Measurements from ENCODE around the gene DENND1A. TPM values are rescaled to one million over a fixed set of nuclear protein-coding genes. Genes with fewer than 3 reads are reported as not detected.

The DENND1A gene
- total RNA-seq, 1 donor from 2014 or later: 37.3 TPM

DNA sequence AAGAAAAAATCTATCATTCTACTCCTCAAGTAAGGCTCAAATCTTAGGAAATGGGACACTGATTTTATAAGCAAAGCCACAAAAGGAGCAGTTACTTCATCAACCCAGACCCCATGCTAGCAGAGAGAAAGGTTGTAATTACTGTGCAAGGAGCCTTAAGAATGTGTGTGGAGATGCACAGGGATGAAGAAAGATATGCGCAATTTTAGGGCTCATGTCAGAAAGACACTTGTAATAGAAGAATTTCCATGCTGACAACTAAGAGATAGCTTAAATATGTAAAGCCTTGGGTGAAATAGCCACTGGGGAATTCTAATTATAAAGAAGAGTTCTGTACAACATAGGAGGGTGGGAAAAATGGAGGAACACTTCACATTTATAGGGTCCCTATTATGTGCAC, 432.1 kb downstream of the DENND1A start:
- Histone ChIP-seq H3K4me3 (no peak overlapping the region), H3K4me1 (no peaks in the 10 kb centered on the region), H3K27ac (no peak overlapping the region), H3K36me3 (no peaks in the 10 kb centered on the region), H3K27me3 (no peaks in the 10 kb centered on the region), H3K9me3 (no peaks in the 10 kb centered on the region)
- TF ChIP-seq, protein P1, sequence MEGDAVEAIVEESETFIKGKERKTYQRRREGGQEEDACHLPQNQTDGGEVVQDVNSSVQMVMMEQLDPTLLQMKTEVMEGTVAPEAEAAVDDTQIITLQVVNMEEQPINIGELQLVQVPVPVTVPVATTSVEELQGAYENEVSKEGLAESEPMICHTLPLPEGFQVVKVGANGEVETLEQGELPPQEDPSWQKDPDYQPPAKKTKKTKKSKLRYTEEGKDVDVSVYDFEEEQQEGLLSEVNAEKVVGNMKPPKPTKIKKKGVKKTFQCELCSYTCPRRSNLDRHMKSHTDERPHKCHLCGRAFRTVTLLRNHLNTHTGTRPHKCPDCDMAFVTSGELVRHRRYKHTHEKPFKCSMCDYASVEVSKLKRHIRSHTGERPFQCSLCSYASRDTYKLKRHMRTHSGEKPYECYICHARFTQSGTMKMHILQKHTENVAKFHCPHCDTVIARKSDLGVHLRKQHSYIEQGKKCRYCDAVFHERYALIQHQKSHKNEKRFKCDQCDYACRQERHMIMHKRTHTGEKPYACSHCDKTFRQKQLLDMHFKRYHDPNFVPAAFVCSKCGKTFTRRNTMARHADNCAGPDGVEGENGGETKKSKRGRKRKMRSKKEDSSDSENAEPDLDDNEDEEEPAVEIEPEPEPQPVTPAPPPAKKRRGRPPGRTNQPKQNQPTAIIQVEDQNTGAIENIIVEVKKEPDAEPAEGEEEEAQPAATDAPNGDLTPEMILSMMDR (IDR thresholded peaks at IDR 0.05): no peak
- intact Hi-C loops (cut with DNase I): no loop called here
- no peak for DNase-seq (ENCODE audit: low spot score in 2 of 2)

DNA sequence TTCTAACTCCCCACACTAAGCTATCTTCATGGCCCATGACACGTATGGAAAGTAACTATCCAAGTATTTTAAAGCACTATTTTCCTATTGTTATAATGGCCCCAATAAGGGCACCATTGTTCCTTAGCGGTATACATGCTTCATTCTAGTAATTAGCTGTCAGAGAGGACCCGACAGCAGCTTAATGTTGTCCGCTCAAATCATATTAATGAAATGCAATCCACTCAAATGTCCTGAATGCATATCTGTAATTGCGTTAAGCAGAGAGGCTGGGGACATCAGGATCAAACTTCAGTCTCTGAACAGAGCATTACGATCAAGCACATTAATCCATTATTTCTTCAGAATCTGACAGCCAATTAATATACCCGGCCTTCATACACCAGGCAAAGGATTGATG, 434.2 kb downstream of the DENND1A start:
- no peaks in the 10 kb centered on the region for H3K4me1 ChIP-seq
- DNase-seq (ENCODE audit: low spot score in 2 of 2): no peak
- TF ChIP-seq, protein P1 (IDR thresholded peaks at IDR 0.05): no peak
- H3K36me3 ChIP-seq: no peaks in the 10 kb centered on the region
- no peak overlapping the region for H3K4me3 ChIP-seq
- H3K9me3 ChIP-seq: no peaks in the 10 kb centered on the region
- intact Hi-C loops (cut with DNase I): no loop called here
- no peaks in the 10 kb centered on the region for H3K27me3 ChIP-seq
- H3K27ac ChIP-seq: no peak overlapping the region

DNA sequence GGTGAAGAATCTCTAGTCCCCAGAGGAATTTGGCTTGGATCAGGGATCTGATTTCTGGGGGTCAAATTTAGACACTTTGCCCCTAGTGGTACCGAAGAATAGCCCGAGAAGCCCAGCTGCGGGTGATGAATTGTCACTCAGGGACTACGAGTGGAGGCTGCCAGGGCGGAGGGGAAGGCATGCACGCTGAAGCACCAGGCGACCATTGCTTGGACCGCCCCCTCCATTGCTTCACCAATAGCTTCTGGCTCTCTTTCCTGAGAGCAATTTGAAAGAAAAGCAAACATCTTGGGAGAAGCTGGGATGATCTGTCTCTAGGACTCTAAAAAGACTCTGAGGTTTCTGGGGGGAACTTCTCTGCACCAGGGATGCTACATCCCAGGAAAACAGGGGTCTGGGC, 436.3 kb downstream of the DENND1A start:
- intact Hi-C loops (cut with DNase I): no loop called here
- no peaks in the 10 kb centered on the region for H3K36me3 ChIP-seq
- H3K27me3 ChIP-seq: no peaks in the 10 kb centered on the region
- no peaks in the 10 kb centered on the region for H3K4me1 ChIP-seq
- H3K27ac ChIP-seq: no peak overlapping the region
- no peak overlapping the region for H3K4me3 ChIP-seq
- TF ChIP-seq, protein P1 (IDR thresholded peaks at IDR 0.05): no peak
- no peaks in the 10 kb centered on the region for H3K9me3 ChIP-seq
- no peak for DNase-seq (ENCODE audit: low spot score in 2 of 2)

DNA sequence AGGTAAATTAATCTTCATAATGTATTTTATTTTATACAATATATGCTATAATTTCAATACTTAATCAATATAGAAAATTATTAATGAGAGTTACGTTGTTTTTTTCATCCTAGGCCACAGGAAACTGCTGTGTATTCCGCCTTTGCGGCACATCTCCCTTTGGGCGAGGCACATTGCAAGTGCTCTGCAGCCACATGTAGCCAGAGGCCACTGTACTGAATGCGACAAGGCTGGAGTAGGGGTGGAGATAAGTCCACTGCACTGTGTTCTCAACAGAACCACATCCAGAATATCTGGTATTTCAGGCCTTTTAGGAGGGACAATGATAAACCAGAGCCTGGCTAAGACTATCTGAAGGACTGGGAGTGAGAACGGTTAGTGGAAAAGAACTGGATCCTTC, 439.2 kb downstream of the DENND1A start:
- TF ChIP-seq, protein P1 (IDR thresholded peaks at IDR 0.05): no peak
- no peak for DNase-seq (ENCODE audit: low spot score in 2 of 2)
- Histone ChIP-seq H3K4me3 (no peak overlapping the region), H3K9me3 (no peaks in the 10 kb centered on the region), H3K27me3 (no peaks in the 10 kb centered on the region), H3K4me1 (no peaks in the 10 kb centered on the region), H3K36me3 (no peaks in the 10 kb centered on the region), H3K27ac (no peak overlapping the region)
- intact Hi-C loops (cut with DNase I): no loop called here

DNA sequence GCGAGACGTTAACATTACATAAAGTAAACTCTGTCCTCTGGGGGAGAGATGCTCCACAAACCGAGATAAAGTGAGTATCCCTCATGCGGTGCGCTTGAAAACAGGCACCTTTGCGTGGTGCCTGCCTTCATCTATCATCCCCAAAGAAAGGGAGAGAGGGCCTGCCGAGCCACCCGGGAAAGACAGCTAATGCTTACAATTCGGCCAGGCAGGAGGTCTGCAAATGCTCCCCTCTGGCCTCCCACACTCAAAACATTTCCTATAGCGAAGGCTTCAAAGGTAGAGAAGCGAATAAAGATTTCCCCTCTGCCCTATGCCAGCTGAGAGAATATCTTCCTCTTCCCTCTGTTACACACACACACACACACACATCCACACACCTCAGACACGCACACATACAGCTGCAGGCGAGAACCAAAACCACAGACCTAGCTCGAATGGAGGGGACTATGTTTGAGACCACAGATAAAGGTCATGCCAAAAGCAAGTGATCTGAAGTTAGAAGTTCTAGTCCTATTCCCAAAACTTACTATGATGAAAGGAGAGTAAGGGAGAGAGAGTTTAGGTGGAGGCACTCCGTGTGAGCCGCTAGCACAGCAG, 441.1 kb downstream of the DENND1A start:
- no peak overlapping the region for H3K27ac ChIP-seq
- TF ChIP-seq, protein P1 (IDR thresholded peaks at IDR 0.05): no peak
- H3K4me1 ChIP-seq: no peaks in the 10 kb centered on the region
- no peak overlapping the region for H3K4me3 ChIP-seq
- no peaks in the 10 kb centered on the region for H3K9me3 ChIP-seq
- DNase-seq (ENCODE audit: low spot score in 2 of 2): no peak
- H3K27me3 ChIP-seq: no peaks in the 10 kb centered on the region
- intact Hi-C loops (cut with DNase I): no loop called here
- H3K36me3 ChIP-seq: no peaks in the 10 kb centered on the region

All from ascending aorta (tissue), 2 donors.